Activated CD4-positive, CD25-positive, alpha-beta regulatory T cell (primary cell): Measurements from ENCODE around the gene MYO9B.
"Not testable (repeated sequence)": the region's sequence is repeated elsewhere in the genome, so short reads cannot be mapped to it uniquely, and the experiment has no call there.

Experiments
- DNase-seq, 4 experiments: peaks; one replicate each; lab custom pipeline; 2025; lab: John Stamatoyannopoulos, UW

Gene MYO9B

GRCh38 chr19:17114414-17114831, 38.8 kb downstream of the MYO9B start:
- no peak for DNase-seq

- no peak for DNase-seq
Observed at GRCh38 chr19:17116996-17117702, 41.6 kb downstream of the MYO9B start.

- no peak for DNase-seq
Observed at GRCh38 chr19:17118957-17119356, 43.4 kb downstream of the MYO9B start.

GRCh38 chr19:17121736-17122293, 46.2 kb downstream of the MYO9B start:
- no peak for DNase-seq

- no peak for DNase-seq
Observed at GRCh38 chr19:17123041-17123440, 47.5 kb downstream of the MYO9B start.

GRCh38 chr19:17124025-17124424, 48.4 kb downstream of the MYO9B start:
- DNase-seq: no peak

- DNase-seq: no peak
Observed at GRCh38 chr19:17125062-17125727, 49.6 kb downstream of the MYO9B start.

GRCh38 chr19:17125728-17126677, 50.4 kb downstream of the MYO9B start:
- peak; percentile 29 to 66 (median 48) for DNase-seq

- DNase-seq: no peak
Observed at GRCh38 chr19:17127671-17128070, 52.1 kb downstream of the MYO9B start.

- no peak for DNase-seq
Observed at GRCh38 chr19:17128403-17128802, 52.8 kb downstream of the MYO9B start.

GRCh38 chr19:17128820-17129219, 53.2 kb downstream of the MYO9B start:
- no peak for DNase-seq

- DNase-seq: no peak
Observed at GRCh38 chr19:17129377-17129776, 53.8 kb downstream of the MYO9B start.

GRCh38 chr19:17135001-17135853, 59.6 kb downstream of the MYO9B start:
- DNase-seq: no peak

- DNase-seq: no peak
Observed at GRCh38 chr19:17136021-17136420, 60.4 kb downstream of the MYO9B start.

- DNase-seq: no peak
Observed at GRCh38 chr19:17136617-17137016, 61.0 kb downstream of the MYO9B start.

GRCh38 chr19:17137417-17137816, 61.8 kb downstream of the MYO9B start:
- DNase-seq: no peak

- not testable (repeated sequence) for DNase-seq
Observed at GRCh38 chr19:17138052-17138846, 62.7 kb downstream of the MYO9B start.

GRCh38 chr19:17138937-17139598, 63.5 kb downstream of the MYO9B start:
- no peak for DNase-seq

- DNase-seq: not testable (repeated sequence)
Observed at GRCh38 chr19:17144771-17145170, 69.2 kb downstream of the MYO9B start.
